Parathyroid adenoma (tissue), 2 donors: ENCODE measurements around the gene BBS12.
"Not testable (repeated sequence)": the region's sequence is repeated elsewhere in the genome, so short reads cannot be mapped to it uniquely, and the experiment has no call there.

Experiments used
- H2AFZ ChIP-seq: fragments of 300-600 bp; sonication (generic); one replicate; pipeline ENCODE4 v1.7.0; 2017; ENCODE audit warnings: antibody characterized with exemption, mild to moderate bottlenecking
- H3K27ac ChIP-seq: fragments of 300-600 bp; sonication (generic); one replicate; pipeline ENCODE4 v1.7.0; 2017
- H3K27me3 ChIP-seq: fragments of 300-600 bp; sonication (generic); one replicate; pipeline ENCODE4 v1.7.0; 2017; ENCODE audit warnings: low read length; ENCODE audit not compliant: control insufficient read depth, insufficient read depth
- H3K36me3 ChIP-seq: fragments of 300-600 bp; sonication (generic); one replicate; pipeline ENCODE4 v1.7.0; 2017; ENCODE audit warnings: low read length; ENCODE audit not compliant: control insufficient read depth, insufficient read depth
- H3K4me1 ChIP-seq: fragments of 300-600 bp; sonication (generic); one replicate; pipeline ENCODE4 v1.7.0; 2017; ENCODE audit warnings: control low read depth
- H3K4me2 ChIP-seq: fragments of 300-600 bp; sonication (generic); one replicate; pipeline ENCODE4 v1.7.0; 2017; ENCODE audit warnings: low read length
- H3K4me3 ChIP-seq: fragments of 300-600 bp; sonication (generic); one replicate; pipeline ENCODE4 v1.7.0; 2017; ENCODE audit warnings: low read depth, low read length
- H3K79me2 ChIP-seq: fragments of 300-600 bp; sonication (generic); one replicate; pipeline ENCODE4 v1.7.0; 2017; ENCODE audit warnings: control low read depth
- H3K9ac ChIP-seq: fragments of 300-600 bp; sonication (generic); one replicate; pipeline ENCODE4 v1.7.0; 2017; ENCODE audit warnings: mild to moderate bottlenecking
- H3K9me3 ChIP-seq: fragments of 300-600 bp; sonication (generic); one replicate; pipeline ENCODE4 v1.7.0; 2017; ENCODE audit warnings: low read length; ENCODE audit not compliant: control insufficient read depth
- TF ChIP-seq, protein P1 (sequence below): fragments of 300-600 bp; sonication (generic); IDR thresholded peaks from one replicate; pipeline ENCODE4 v1.7.0; 2017; ENCODE audit warnings: antibody characterized with exemption, mild to moderate bottlenecking
- donor health status: primary hyperparathyroidism.

Gene BBS12

DNA sequence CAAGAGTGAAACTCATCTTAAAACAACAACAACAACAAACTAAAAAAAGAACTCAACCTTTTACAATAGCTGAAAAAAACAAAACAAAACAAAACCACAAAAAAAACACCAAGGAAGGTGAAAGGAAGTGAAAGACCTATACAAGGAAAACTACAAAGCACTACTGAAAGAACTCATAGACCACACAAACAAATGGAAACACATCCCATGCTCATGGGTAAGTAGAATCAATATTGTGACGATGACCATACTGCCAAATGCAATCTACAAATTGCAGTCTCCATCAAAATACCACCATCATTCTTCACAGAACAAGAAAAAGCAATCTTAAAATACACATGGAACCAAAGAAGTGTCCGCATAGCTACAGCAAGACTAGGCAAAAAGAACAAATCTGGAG lies 52.6 kb downstream of the BBS12 start:
- no peaks in the 10 kb centered on the region for H3K36me3 ChIP-seq
- no peak overlapping the region for H3K4me2 ChIP-seq
- H3K27ac ChIP-seq: no peak overlapping the region
- TF ChIP-seq, protein P1, sequence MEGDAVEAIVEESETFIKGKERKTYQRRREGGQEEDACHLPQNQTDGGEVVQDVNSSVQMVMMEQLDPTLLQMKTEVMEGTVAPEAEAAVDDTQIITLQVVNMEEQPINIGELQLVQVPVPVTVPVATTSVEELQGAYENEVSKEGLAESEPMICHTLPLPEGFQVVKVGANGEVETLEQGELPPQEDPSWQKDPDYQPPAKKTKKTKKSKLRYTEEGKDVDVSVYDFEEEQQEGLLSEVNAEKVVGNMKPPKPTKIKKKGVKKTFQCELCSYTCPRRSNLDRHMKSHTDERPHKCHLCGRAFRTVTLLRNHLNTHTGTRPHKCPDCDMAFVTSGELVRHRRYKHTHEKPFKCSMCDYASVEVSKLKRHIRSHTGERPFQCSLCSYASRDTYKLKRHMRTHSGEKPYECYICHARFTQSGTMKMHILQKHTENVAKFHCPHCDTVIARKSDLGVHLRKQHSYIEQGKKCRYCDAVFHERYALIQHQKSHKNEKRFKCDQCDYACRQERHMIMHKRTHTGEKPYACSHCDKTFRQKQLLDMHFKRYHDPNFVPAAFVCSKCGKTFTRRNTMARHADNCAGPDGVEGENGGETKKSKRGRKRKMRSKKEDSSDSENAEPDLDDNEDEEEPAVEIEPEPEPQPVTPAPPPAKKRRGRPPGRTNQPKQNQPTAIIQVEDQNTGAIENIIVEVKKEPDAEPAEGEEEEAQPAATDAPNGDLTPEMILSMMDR: no peak
- H3K79me2 ChIP-seq: no peaks in the 10 kb centered on the region
- H3K9me3 ChIP-seq: no peaks in the 10 kb centered on the region
- H3K27me3 ChIP-seq: no peaks in the 10 kb centered on the region
- H2AFZ ChIP-seq: no peak overlapping the region
- no peak overlapping the region for H3K9ac ChIP-seq
- no peak overlapping the region for H3K4me3 ChIP-seq
- H3K4me1 ChIP-seq: no peaks in the 10 kb centered on the region

DNA sequence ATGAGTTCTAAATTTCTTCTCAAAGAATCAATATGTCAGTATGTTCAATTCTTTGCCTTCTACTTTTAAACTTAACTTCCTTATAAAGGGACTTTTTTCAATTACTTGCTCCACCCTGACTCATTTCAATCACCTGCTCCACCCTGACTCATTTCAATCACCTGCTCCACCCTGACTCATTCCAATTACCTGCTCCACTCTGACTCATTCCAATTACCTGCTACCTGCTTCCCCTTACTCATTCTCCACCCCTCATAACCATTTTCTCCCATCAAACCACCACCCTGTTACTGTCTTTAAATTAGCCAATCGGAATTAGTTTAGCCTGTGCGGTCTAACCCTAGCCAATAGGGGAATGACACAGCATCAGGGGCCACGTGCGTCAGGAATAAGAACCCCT lies 53.8 kb downstream of the BBS12 start:
- not testable (repeated sequence) for H3K9me3 ChIP-seq, H3K4me3 ChIP-seq, H3K4me2 ChIP-seq, H3K79me2 ChIP-seq, H3K27me3 ChIP-seq, H3K9ac ChIP-seq, H3K4me1 ChIP-seq, H3K36me3 ChIP-seq, H2AFZ ChIP-seq, H3K27ac ChIP-seq

DNA sequence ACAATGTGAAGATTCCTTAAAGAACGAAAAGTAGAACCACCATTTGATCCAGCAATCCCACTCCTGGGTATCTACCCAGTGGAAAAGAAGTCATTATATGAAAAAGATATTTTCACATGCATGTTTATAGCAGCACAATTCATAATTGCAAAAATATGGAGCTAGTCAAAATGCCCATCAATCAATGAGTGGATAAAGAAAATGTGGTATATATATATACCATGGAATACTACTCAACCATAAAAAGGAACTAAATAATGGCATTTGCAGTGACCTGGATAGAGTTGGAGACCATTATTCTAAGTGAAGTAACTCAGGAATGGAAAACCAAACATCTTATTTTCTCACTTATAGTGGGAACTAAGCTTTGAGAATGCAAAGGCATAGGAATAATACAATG lies 54.4 kb downstream of the BBS12 start:
- not testable (repeated sequence) for H3K36me3 ChIP-seq, H3K4me3 ChIP-seq, H2AFZ ChIP-seq, H3K9ac ChIP-seq, H3K27me3 ChIP-seq, H3K27ac ChIP-seq, H3K9me3 ChIP-seq, H3K4me1 ChIP-seq, H3K4me2 ChIP-seq, H3K79me2 ChIP-seq

DNA sequence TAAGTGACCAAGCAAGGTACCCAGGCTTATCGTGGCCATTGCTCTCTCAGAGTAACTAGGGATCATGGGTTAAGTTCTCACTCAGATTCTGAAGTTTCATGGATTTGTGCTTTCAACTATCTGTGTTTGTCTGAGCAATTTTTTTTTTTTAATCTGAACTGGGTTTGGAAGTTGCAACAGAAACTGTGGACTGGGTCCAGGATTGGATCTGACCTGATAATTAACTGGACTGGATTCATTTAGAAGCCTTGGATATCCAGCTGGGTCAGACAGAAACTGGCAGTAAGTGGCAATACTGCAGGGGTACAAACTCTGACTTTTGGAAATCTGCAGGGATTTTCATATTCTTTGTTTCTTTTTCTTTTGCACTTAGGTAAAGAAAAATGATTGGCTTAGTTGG lies 55.4 kb downstream of the BBS12 start:
- H3K4me1 ChIP-seq: no peaks in the 10 kb centered on the region
- no peaks in the 10 kb centered on the region for H3K36me3 ChIP-seq
- TF ChIP-seq, protein P1: no peak
- H3K4me2 ChIP-seq: no peak overlapping the region
- H3K27me3 ChIP-seq: no peaks in the 10 kb centered on the region
- no peak overlapping the region for H2AFZ ChIP-seq
- H3K27ac ChIP-seq: no peak overlapping the region
- H3K4me3 ChIP-seq: no peak overlapping the region
- no peaks in the 10 kb centered on the region for H3K9me3 ChIP-seq
- H3K9ac ChIP-seq: no peak overlapping the region
- H3K79me2 ChIP-seq: no peaks in the 10 kb centered on the region

DNA sequence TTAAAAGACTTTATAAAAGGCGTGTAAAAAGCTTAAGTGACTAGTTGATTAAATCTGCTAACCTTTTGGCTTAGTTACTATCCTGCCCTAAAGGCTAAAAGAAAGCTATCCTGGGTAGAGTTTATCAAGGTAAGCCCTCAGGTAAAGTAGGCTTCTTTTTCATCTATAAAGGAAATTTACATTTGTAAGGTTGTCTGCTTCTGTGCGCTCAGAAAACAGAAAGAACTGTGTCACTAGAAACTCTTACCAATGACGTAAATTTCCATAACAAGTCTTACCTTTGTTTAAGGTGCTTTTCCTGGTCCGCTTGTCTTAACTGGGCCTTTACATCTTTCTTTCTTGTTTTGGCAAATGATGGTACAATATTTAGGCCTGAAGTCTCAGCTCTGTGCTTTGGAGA lies 56.4 kb downstream of the BBS12 start:
- Histone ChIP-seq H3K79me2 (no peaks in the 10 kb centered on the region), H3K27me3 (no peaks in the 10 kb centered on the region), H3K27ac (no peak overlapping the region), H3K4me1 (no peaks in the 10 kb centered on the region), H3K9me3 (no peaks in the 10 kb centered on the region), H3K4me3 (no peak overlapping the region), H3K9ac (no peak overlapping the region), H3K4me2 (no peak overlapping the region), H2AFZ (no peak overlapping the region), H3K36me3 (no peaks in the 10 kb centered on the region)
- TF ChIP-seq, protein P1: no peak

DNA sequence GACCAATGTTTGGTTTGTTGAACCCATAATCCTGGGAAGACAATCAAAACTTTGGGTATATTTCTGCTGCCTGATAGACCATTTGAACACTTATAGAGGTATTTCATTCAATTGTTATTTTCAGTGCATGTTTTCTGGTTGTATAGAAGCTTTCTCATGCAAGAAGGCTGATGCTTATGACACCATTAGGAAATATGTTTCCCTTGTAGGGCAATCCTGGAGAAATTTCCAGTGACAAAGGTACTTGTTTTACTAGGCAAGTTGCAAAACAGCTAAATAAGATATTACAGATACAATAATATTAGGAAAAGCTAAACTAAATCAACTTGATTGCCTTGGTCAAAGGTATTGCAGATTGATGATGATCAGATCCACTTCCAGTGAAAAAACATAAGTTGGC lies 61.3 kb downstream of the BBS12 start:
- no peak overlapping the region for H3K27ac ChIP-seq
- no peak overlapping the region for H3K4me2 ChIP-seq
- no peak overlapping the region for H3K9ac ChIP-seq
- no peaks in the 10 kb centered on the region for H3K4me1 ChIP-seq
- no peaks in the 10 kb centered on the region for H3K27me3 ChIP-seq
- H3K79me2 ChIP-seq: no peaks in the 10 kb centered on the region
- no peaks in the 10 kb centered on the region for H3K9me3 ChIP-seq
- no peak overlapping the region for H3K4me3 ChIP-seq
- no peak overlapping the region for H2AFZ ChIP-seq
- TF ChIP-seq, protein P1: no peak
- no peaks in the 10 kb centered on the region for H3K36me3 ChIP-seq
